K562 (cell line): ENCODE results near the gene UBE2L5. TPM values are rescaled to one million over a fixed set of nuclear protein-coding genes. Genes with fewer than 3 reads are reported as not detected.

ENCODE experiments used
- DEAF1 ChIP-seq: fragments of 450-650 bp; formaldehyde crosslinking; IDR thresholded peaks from 2 replicates; pipeline ENCODE4 v1.4.0; 2020; ENCODE audit warnings: mild to moderate bottlenecking, moderate library complexity
- PYGO2 ChIP-seq: fragments of 450-650 bp; IDR thresholded peaks from 2 replicates; pipeline ENCODE4 v1.6.1; 2016; ENCODE audit warnings: mild to moderate bottlenecking, missing genetic modification characterization, moderate library complexity, missing compliant biosample characterization
- ZHX1 ChIP-seq: fragments of 150-350 bp; conservative IDR thresholded peaks from 2 replicates; pipeline ENCODE4 v1.6.1; 2014; ENCODE audit warnings: low read length
- polyA plus RNA-seq, 8 experiments: library from polyadenylated mRNA; depleted of rRNA in 4 of 8; stranded (reverse) in 5 of 8; unstranded in 3 of 8; fragments of >200 nt; fragmentation: Nextera tagmentation in 2 of 8; fragmentation: Illumina TruSeq in 1 of 8; extraction: Ambion mirVana in 2 of 8; extraction: Trizol in 1 of 8; gene quantifications; 2 replicates each; pipeline versions ENCODE4 v1.2.1 to v1.2.3, GENCODE V29; 2011 to 2014; ENCODE audit warnings: inconsistent platforms in 1 of 8, missing spikeins in 1 of 8
- total RNA-seq, 7 experiments: library from RNA; depleted of rRNA in 6 of 7; stranded (reverse); fragments of >200 nt in 6 of 7; fragmentation: Illumina TruSeq in 2 of 7; extraction: Trizol in 2 of 7; gene quantifications; 2 replicates each; pipeline versions ENCODE4 v1.2.1 to v1.2.3, GENCODE V29; 2011 to 2021; ENCODE audit warnings: low replicate concordance in 1 of 7
- TF ChIP-seq, protein P1 (sequence below), 2 experiments: fragments of 450-650 bp in 1 of 2; sonication (generic) in 1 of 2; formaldehyde crosslinking in 1 of 2; IDR thresholded peaks; 2 replicates each; pipeline versions ENCODE4 v1.7.1 to v1.9.0; 2016 to 2022; ENCODE audit warnings: inconsistent platforms in 1 of 2, mild to moderate bottlenecking in 1 of 2, missing genetic modification reagents in 1 of 2
- TF ChIP-seq, protein P2 (sequence below): sonication (generic); formaldehyde crosslinking; IDR thresholded peaks from 2 replicates; pipeline ENCODE4 v1.8.0; 2022; ENCODE audit warnings: mild to moderate bottlenecking, missing genetic modification reagents
- TF ChIP-seq, protein P3 (sequence below), 2 experiments: fragments of 250-450 bp in 1 of 2; fragments of 450-650 bp in 1 of 2; sonication (Bioruptor Pico) in 1 of 2; IDR thresholded peaks; 2 replicates each; pipeline versions ENCODE4 v1.6.1 to v1.8.0; 2016 to 2021; ENCODE audit warnings: mild to moderate bottlenecking in 2 of 2, moderate library complexity in 2 of 2, missing compliant biosample characterization in 1 of 2, missing genetic modification characterization in 1 of 2

UBE2L5 gene
- total and polyA plus RNA-seq, 9 of the 15 experiments (the other 6 are each of a cell fraction or from before 2014, with no cell fraction given) = 0.22 to 1.5 (median 0.86) TPM; not detected in 6

- TF ChIP-seq, protein P1, sequence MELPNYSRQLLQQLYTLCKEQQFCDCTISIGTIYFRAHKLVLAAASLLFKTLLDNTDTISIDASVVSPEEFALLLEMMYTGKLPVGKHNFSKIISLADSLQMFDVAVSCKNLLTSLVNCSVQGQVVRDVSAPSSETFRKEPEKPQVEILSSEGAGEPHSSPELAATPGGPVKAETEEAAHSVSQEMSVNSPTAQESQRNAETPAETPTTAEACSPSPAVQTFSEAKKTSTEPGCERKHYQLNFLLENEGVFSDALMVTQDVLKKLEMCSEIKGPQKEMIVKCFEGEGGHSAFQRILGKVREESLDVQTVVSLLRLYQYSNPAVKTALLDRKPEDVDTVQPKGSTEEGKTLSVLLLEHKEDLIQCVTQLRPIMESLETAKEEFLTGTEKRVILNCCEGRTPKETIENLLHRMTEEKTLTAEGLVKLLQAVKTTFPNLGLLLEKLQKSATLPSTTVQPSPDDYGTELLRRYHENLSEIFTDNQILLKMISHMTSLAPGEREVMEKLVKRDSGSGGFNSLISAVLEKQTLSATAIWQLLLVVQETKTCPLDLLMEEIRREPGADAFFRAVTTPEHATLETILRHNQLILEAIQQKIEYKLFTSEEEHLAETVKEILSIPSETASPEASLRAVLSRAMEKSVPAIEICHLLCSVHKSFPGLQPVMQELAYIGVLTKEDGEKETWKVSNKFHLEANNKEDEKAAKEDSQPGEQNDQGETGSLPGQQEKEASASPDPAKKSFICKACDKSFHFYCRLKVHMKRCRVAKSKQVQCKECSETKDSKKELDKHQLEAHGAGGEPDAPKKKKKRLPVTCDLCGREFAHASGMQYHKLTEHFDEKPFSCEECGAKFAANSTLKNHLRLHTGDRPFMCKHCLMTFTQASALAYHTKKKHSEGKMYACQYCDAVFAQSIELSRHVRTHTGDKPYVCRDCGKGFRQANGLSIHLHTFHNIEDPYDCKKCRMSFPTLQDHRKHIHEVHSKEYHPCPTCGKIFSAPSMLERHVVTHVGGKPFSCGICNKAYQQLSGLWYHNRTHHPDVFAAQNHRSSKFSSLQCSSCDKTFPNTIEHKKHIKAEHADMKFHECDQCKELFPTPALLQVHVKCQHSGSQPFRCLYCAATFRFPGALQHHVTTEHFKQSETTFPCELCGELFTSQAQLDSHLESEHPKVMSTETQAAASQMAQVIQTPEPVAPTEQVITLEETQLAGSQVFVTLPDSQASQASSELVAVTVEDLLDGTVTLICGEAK (IDR thresholded peaks at IDR 0.05) = peak; percentile 21; the same call in 1 of the 2 replicates
- TF ChIP-seq, protein P1 (CRISPR knock-in tag; IDR thresholded peaks at IDR 0.05) = no peak
- TF ChIP-seq, protein P2, sequence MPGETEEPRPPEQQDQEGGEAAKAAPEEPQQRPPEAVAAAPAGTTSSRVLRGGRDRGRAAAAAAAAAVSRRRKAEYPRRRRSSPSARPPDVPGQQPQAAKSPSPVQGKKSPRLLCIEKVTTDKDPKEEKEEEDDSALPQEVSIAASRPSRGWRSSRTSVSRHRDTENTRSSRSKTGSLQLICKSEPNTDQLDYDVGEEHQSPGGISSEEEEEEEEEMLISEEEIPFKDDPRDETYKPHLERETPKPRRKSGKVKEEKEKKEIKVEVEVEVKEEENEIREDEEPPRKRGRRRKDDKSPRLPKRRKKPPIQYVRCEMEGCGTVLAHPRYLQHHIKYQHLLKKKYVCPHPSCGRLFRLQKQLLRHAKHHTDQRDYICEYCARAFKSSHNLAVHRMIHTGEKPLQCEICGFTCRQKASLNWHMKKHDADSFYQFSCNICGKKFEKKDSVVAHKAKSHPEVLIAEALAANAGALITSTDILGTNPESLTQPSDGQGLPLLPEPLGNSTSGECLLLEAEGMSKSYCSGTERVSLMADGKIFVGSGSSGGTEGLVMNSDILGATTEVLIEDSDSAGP (CRISPR knock-in tag) = no peak
- TF ChIP-seq PYGO2 (tag) (no peak), DEAF1 (no peak), ZHX1 (no peak)
- TF ChIP-seq, protein P3, sequence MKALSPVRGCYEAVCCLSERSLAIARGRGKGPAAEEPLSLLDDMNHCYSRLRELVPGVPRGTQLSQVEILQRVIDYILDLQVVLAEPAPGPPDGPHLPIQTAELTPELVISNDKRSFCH (CRISPR knock-in tag; IDR thresholded peaks at IDR 0.05) = no peak
- TF ChIP-seq, protein P3 (tag; IDR thresholded peaks at IDR 0.05) = no peak
Observed at GRCh38 chr13:30463787-30464495, 41.6 kb downstream of the UBE2L5 start (continued).
